Naive B cell (primary cell): ENCODE data around the gene ACADM. TPM values are rescaled to one million over a fixed set of nuclear protein-coding genes. Genes with fewer than 3 reads are reported as not detected.
"Not testable (repeated sequence)": the region's sequence is repeated elsewhere in the genome, so short reads cannot be mapped to it uniquely, and the experiment has no call there.

Source experiments
- ATAC-seq, 2 donors: fragments of 150-1000 bp; cut with Tn5 transposase; 2 replicates each; pipeline ENCODE4 v1.10.0; 2021; ENCODE audit warnings: low read depth in 2 of 2, mild to moderate bottlenecking in 2 of 2, moderate library complexity in 2 of 2
- DNase-seq: peaks from one replicate; pipeline ENCODE4 v3.0.0; 2022
- H3K27ac Mint-ChIP-seq, 6 donors: one replicate each; pipeline ENCODE4 v1.8.0; 2020 to 2022; ENCODE audit warnings: mild to moderate bottlenecking in 6 of 6, mixed read lengths in 6 of 6, moderate library complexity in 5 of 6, inconsistent platforms in 2 of 6
- H3K27me3 Mint-ChIP-seq, 3 donors: one replicate each; pipeline ENCODE4 v1.8.0; 2021 to 2022; ENCODE audit warnings: mixed read lengths in 3 of 3, mild to moderate bottlenecking in 1 of 3
- H3K36me3 Mint-ChIP-seq, 2 donors: one replicate each; pipeline ENCODE4 v1.8.0; 2020 to 2022; ENCODE audit warnings: mixed read lengths in 2 of 2, inconsistent platforms in 1 of 2, mild to moderate bottlenecking in 1 of 2
- H3K4me1 Mint-ChIP-seq, 3 donors: one replicate each; pipeline ENCODE4 v1.8.0; 2020 to 2022; ENCODE audit warnings: mixed read lengths in 3 of 3, inconsistent platforms in 1 of 3, mild to moderate bottlenecking in 1 of 3, moderate library complexity in 1 of 3
- H3K4me3 Mint-ChIP-seq, 8 donors: one replicate each; pipeline ENCODE4 v1.8.0; 2020 to 2022; ENCODE audit warnings: mild to moderate bottlenecking in 8 of 8, mixed read lengths in 8 of 8, moderate library complexity in 8 of 8, inconsistent platforms in 2 of 8
- H3K9me3 Mint-ChIP-seq, 7 donors: one replicate each; pipeline ENCODE4 v1.8.0; 2020 to 2022; ENCODE audit warnings: mixed read lengths in 7 of 7, mild to moderate bottlenecking in 5 of 7, inconsistent platforms in 2 of 7, moderate library complexity in 1 of 7
- polyA plus RNA-seq, 6 donors: library from polyadenylated mRNA; unstranded; fragments of 300-500 nt; fragmentation: Illumina TruSeq; gene quantifications; one replicate each; pipeline ENCODE4 v1.2.3, GENCODE V29; 2021; ENCODE audit warnings: low read depth in 6 of 6

ACADM gene
- 10 to 100 TPM; 58.5 to 89.4 (median 72.7) TPM for polyA plus RNA-seq

DNA sequence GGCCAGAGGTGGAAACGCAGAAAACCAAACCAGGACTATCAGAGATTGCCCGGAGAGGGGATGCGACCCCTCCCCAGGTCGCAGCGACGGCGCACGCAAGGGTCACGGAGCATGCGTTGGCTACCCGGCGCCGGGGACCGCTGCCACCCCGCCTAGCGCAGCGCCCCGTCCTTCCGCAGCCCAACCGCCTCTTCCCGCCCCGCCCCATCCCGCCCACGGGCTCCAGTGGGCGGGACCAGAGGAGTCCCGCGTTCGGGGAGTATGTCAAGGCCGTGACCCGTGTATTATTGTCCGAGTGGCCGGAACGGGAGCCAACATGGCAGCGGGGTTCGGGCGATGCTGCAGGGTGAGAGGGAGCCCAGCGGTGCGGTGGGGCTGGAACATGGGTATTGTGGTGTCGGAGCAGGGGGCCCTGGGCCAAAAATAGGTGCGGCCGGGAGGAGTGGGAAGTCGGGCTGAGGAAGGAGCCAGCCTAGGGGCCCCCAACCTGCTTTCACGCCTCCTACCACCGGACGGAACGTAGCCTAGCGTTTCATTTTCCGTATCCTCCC is at the start of gene ACADM:
Gene ACADM (plus strand): TSS at position 238 of the 551 bp plus-strand sequence. CDS start 79 bp downstream, at position 317.
- no peaks in the 10 kb centered on the region for H3K36me3 Mint-ChIP-seq
- ATAC-seq, result peak; percentile 89 to 90
- no peaks in the 10 kb centered on the region for H3K9me3 Mint-ChIP-seq
- H3K27ac Mint-ChIP-seq, result peak within 1 kb of the TSS; percentile 95 to 100 (median 98)
- peak within 1 kb of the TSS; percentile 96 to 100 (median 98) for H3K4me3 Mint-ChIP-seq
- peaks cover 13 to 50% (median 43%) of the 10 kb centered on the region in 3 donors for H3K4me1 Mint-ChIP-seq
- peak; percentile 85 for DNase-seq
- H3K27me3 Mint-ChIP-seq, result no peaks in the 10 kb centered on the region

DNA sequence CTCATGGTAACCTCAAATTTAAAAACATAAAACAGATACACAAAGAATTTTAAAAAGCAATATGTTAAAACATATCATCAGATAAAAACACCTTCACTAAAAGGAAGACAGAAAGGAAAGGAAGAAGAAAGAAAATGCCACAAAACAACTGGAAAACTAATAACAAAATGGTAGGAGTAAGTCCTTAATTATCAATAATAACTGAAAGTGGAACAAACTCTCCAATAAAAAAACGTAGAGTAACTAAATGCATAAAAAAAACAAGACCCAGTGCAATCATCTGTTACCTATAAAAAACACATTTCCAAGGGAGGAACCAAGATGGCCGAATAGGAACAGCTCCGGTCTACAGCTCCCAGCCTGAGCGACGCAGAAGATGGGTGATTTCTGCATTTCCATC is 47.1 kb upstream of the ACADM start:
- H3K27me3 Mint-ChIP-seq, result peaks cover 16 to 38% (median 23%) of the 10 kb centered on the region in 3 donors
- DNase-seq (no peak), ATAC-seq (no peak)
- peaks cover 0 to 6% (median 4%) of the 10 kb centered on the region in 7 donors for H3K9me3 Mint-ChIP-seq
- no peak overlapping the region for H3K4me3 Mint-ChIP-seq
- peaks cover 0 to 7% of the 10 kb centered on the region in 2 donors for H3K36me3 Mint-ChIP-seq
- no peaks in the 10 kb centered on the region for H3K4me1 Mint-ChIP-seq
- no peak overlapping the region for H3K27ac Mint-ChIP-seq

DNA sequence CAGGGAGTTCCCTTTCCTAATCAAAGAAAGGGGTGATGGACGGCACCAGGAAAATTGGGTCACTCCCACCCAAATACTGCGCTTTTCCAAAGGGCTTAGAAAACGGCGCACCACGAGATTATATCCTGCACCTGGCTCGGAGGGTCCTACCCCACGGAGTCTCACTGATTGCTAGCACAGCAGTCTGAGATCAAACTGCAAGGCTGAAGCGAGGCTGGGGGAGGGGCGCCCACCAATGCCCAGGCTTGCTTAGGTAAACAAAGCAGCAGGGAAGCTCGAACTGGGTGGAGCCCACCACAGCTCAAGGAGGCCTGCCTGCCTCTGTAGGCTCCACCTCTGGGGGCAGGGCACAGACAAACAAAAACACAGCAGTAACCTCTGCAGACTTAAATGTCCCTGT is 46.5 kb upstream of the ACADM start:
- not testable (repeated sequence) for H3K9me3 Mint-ChIP-seq, ATAC-seq, H3K36me3 Mint-ChIP-seq, DNase-seq, H3K27ac Mint-ChIP-seq, H3K4me1 Mint-ChIP-seq
- H3K27me3 Mint-ChIP-seq, result peaks cover 16 to 38% (median 23%) of the 10 kb centered on the region in 3 donors
- H3K4me3 Mint-ChIP-seq, result peak overlapping the region in 1 of 8 donors; percentile 47

DNA sequence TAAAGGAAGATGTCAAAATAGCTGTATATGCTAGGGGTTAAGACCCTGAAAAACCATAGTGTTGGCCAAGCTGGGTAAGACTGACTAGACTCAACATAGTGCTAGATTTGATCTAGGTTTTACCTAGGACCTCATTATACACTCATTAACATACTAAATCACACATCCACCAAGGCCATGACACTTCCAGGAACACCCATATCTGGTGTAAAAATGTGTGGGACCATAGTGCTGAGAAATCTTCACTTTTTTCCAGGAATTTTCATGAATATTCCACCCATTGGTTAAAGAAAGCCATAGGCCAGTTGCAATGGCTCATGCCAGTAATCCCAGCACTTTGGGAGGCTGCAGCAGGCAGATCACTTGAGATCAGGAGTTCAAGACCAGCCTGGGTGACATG is 34.0 kb upstream of the ACADM start:
- Mint-ChIP-seq H3K36me3 (peaks cover 0 to 5% of the 10 kb centered on the region in 2 donors), H3K27me3 (peaks cover 4 to 17% (median 6%) of the 10 kb centered on the region in 3 donors), H3K27ac (no peak overlapping the region), H3K9me3 (peaks cover under 1 to 14% (median 8%) of the 10 kb centered on the region in 7 donors), H3K4me1 (no peaks in the 10 kb centered on the region), H3K4me3 (no peak overlapping the region)
- ATAC-seq, result no peak
- DNase-seq, result no peak

DNA sequence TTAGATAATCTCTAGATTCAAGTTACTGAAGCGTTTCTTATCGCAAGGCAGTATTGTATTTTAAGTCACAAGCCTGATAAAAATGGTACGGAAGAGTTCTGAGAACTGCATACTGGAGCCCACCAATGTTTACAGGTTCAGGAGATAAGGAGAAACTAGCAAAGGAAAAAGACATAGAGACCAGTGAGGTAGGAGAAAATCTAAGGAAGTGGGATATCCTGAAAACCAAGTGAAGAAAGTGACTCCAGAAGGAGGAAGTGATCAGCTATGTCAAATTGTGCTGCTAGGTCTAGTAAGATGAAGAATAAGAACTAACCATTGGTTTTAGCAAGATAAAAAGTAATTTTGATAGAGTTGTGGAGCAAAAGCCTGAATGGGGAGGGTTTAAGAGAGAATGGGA is 31.0 kb upstream of the ACADM start:
- H3K27me3 Mint-ChIP-seq, result peaks cover 11 to 19% (median 14%) of the 10 kb centered on the region in 3 donors
- no peak overlapping the region for H3K4me3 Mint-ChIP-seq
- peaks cover 0 to 4% (median 3%) of the 10 kb centered on the region in 7 donors for H3K9me3 Mint-ChIP-seq
- H3K27ac Mint-ChIP-seq, result no peak overlapping the region
- no peaks in the 10 kb centered on the region for H3K36me3 Mint-ChIP-seq
- H3K4me1 Mint-ChIP-seq, result no peaks in the 10 kb centered on the region
- no peak for DNase-seq
- no peak for ATAC-seq

DNA sequence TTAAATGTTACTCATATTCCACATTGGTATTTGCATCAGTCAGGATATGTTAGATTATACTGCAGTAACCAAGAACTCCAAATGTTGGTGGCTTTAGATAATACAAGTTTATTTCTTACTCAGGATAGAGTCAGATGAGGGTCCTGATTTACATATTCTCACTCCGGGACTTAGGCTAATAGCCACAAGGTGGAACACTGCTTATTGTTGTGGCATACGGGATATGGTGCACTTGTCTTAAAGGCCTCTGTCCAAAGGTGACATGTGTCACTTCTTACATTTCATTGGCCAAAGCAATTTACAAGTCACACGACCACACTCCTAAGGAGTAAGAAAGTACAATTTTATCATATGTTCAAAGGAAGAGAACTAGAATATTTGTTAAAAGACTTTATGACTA is 28.5 kb upstream of the ACADM start:
- Mint-ChIP-seq H3K4me3 (no peak overlapping the region), H3K36me3 (no peaks in the 10 kb centered on the region), H3K4me1 (no peaks in the 10 kb centered on the region), H3K27me3 (peaks cover 8 to 22% (median 12%) of the 10 kb centered on the region in 3 donors), H3K9me3 (peaks cover 0 to 5% (median 0%) of the 10 kb centered on the region in 7 donors), H3K27ac (no peak overlapping the region)
- DNase-seq (no peak), ATAC-seq (no peak)

DNA sequence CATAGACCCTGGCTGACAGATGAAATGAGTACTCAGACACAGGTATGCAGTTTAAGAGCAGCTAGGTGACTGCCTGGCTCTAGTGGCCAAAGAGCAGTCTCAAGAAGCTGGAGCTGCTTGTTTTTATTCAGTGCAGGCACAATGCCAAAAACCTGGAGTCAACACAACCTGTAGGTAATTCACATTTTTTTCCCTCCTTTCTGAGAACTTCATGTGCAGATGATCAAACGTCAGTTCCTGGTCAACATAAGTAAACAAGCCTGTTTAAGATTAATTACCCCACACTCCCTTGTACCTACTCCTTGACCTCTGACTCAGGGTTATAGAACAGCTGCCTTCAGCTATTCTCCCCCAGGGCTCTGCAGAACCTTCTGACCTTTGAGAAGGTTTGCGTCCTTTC is 17.3 kb upstream of the ACADM start:
- DNase-seq (no peak), ATAC-seq (no peak)
- no peak overlapping the region for H3K27ac Mint-ChIP-seq
- H3K4me1 Mint-ChIP-seq, result no peaks in the 10 kb centered on the region
- H3K27me3 Mint-ChIP-seq, result peaks cover 10 to 39% (median 16%) of the 10 kb centered on the region in 3 donors
- H3K36me3 Mint-ChIP-seq, result no peaks in the 10 kb centered on the region
- H3K4me3 Mint-ChIP-seq, result no peak overlapping the region
- H3K9me3 Mint-ChIP-seq, result peaks cover 0 to 13% (median 2%) of the 10 kb centered on the region in 7 donors

DNA sequence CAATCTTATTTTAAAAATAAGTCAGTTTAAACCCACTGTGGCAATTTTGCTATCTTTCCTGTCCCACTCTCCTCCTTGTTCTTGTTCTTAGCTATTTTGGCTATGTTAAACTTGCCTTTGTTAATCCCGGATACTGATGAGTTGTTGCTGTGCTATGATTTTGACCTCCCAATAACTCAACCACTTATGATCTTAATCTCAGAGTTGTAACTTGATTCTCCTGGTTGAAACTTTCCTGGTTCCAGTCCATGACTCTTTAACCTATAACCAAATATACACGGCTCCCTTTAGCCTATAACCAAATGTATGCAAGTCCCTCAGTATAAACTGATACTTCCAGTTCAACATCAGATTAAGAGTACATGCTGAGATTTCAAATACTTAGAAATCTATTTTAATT is 15.6 kb upstream of the ACADM start:
- ATAC-seq (no peak), DNase-seq (no peak)
- Mint-ChIP-seq H3K27ac (no peak overlapping the region), H3K36me3 (no peaks in the 10 kb centered on the region), H3K4me1 (no peaks in the 10 kb centered on the region), H3K27me3 (peaks cover 10 to 52% (median 27%) of the 10 kb centered on the region in 3 donors), H3K9me3 (peaks cover 0 to 13% (median 0%) of the 10 kb centered on the region in 7 donors), H3K4me3 (no peak overlapping the region)

DNA sequence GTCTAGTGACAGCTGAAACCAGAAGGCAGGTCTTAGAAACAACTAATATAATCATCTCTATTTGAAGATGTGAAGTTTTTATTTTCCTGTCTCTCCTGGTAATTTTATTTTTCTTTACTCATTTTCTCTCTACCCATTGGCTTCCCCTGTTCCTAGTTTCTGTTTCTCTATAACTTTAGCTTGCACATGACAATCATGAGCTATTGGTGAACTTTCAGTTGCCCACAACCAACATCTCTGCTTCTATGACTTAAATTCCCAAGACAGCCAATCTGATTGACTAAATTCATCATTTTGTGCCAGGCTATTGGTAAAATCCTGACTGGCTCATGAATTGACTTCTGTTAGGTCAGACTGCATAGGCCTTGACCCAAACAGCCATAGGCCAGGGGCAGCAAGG is 13.7 kb upstream of the ACADM start:
- no peaks in the 10 kb centered on the region for H3K4me1 Mint-ChIP-seq
- no peaks in the 10 kb centered on the region for H3K36me3 Mint-ChIP-seq
- H3K4me3 Mint-ChIP-seq, result no peak overlapping the region
- DNase-seq, result no peak
- peaks cover 15 to 69% (median 27%) of the 10 kb centered on the region in 3 donors for H3K27me3 Mint-ChIP-seq
- H3K9me3 Mint-ChIP-seq, result peaks cover 0 to 13% (median 0%) of the 10 kb centered on the region in 7 donors
- H3K27ac Mint-ChIP-seq, result no peak overlapping the region
- no peak for ATAC-seq

DNA sequence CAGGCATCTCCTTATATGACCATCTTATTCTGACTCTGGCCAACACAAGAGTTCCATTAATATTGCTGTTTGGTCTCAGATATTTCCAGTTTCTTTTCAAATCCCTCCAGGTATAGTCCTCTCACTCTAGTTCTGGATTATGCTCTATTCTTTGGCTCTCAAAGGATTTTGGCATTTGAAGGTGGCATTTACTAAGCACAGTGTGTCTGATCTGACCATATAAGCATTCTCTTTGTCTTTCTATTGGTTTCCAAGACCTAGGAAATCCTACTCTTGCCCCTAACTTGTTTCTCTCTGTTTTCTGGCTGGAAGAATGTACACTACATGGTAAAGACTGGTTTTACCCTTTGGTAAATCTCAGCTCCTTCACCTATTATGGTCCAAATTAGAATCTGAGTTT is 12.7 kb upstream of the ACADM start:
- Mint-ChIP-seq H3K4me1 (no peaks in the 10 kb centered on the region), H3K27ac (no peak overlapping the region), H3K27me3 (peaks cover 15 to 70% (median 34%) of the 10 kb centered on the region in 3 donors), H3K36me3 (no peaks in the 10 kb centered on the region), H3K9me3 (peaks cover 0 to 13% (median 0%) of the 10 kb centered on the region in 7 donors), H3K4me3 (no peak overlapping the region)
- DNase-seq (no peak), ATAC-seq (no peak)

DNA sequence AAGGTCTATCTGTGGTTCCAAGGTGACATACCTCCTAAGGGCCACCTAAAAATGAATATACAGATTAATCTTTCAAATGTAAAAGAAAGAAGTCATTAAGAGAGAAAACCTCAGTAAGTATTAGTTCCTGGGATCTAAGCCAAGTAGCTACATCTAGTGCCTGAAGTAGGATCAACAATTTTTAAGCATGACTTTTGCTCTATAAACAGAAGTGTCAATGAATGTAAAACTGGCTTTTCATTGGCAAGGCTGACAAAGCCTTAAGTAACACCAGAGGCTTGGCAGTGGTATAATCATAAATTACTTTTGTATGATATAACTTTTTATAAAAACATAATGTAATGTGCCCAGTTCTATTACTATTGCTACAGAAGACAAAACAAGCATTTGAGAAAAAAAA is 12.2 kb upstream of the ACADM start:
- Mint-ChIP-seq H3K36me3 (no peaks in the 10 kb centered on the region), H3K27me3 (peaks cover 15 to 71% (median 34%) of the 10 kb centered on the region in 3 donors), H3K4me3 (no peak overlapping the region), H3K4me1 (no peaks in the 10 kb centered on the region), H3K27ac (no peak overlapping the region), H3K9me3 (peaks cover 0 to 9% (median 0%) of the 10 kb centered on the region in 7 donors)
- ATAC-seq (no peak), DNase-seq (no peak)

DNA sequence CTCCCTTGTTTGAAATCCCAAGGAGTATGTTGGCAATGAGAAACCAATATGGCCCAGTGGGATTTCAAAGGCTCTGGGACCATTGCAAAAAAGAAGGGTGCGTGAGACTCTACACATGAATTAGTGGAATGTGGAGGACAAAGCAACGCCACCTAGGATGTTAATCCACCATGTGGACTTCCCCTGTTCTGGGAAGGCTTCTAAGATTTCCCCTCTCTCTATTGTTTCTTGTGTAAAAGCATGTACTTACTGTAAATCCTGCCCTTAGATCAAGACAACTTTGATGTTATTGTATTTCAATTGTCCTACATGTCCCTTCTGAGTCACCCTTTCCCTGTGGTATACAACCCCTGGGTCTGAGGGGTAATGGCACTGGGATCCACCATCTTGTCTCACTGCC is 4.7 kb upstream of the ACADM start:
- no peak for DNase-seq
- Mint-ChIP-seq H3K4me1 (peaks cover 3 to 16% (median 13%) of the 10 kb centered on the region in 3 donors), H3K4me3 (no peak overlapping the region), H3K27me3 (peaks cover 0 to 25% (median 8%) of the 10 kb centered on the region in 3 donors), H3K9me3 (no peaks in the 10 kb centered on the region), H3K27ac (no peak overlapping the region), H3K36me3 (no peaks in the 10 kb centered on the region)
- no peak for ATAC-seq

DNA sequence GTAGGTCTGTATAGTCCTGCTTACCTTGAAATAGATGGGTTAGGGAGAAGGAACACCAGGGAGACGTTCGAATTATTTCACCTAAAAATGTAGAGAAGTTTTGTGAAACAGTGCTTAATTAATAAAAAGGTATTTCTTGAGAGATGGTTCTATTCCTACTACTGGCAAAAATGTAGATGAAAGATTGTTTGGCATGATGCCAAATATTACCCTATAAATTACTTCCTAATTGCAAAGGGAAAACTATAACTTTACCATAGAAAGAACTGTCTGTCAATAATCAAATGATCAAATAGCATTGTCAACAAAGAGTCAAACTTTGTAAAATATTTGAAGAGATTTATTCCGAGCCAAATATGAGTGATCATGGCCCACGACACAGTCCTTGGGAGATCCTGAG is 4.2 kb upstream of the ACADM start:
- Mint-ChIP-seq H3K9me3 (no peaks in the 10 kb centered on the region), H3K4me1 (peaks cover 4 to 18% (median 16%) of the 10 kb centered on the region in 3 donors), H3K27me3 (peaks cover 0 to 20% (median 8%) of the 10 kb centered on the region in 3 donors), H3K4me3 (peak overlapping the region in 1 of 8 donors; percentile 99), H3K27ac (no peak overlapping the region), H3K36me3 (no peaks in the 10 kb centered on the region)
- ATAC-seq (no peak), DNase-seq (no peak)

DNA sequence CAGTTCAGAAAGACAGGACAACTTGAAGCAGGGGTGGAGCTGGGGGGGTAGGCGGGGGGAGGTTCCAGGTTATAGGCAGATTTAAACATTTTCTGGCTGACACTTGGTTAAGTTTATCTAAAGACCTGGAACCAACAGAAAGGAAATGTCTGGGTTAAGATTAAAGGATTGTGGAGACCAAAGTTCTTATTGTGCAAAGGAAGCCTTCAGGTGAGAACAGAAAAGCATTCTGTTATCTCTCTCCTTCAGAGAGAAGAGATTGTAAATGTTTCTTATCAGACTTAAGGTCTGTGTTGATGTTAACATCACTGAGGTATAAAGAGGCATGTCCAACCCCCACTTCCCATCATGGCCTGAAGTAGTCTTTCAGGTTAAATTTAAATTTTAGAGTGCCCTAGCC is 3.7 kb upstream of the ACADM start:
- Mint-ChIP-seq H3K27ac (no peak overlapping the region), H3K36me3 (no peaks in the 10 kb centered on the region), H3K27me3 (peaks cover 0 to 17% (median 8%) of the 10 kb centered on the region in 3 donors), H3K4me3 (peak overlapping the region in 1 of 8 donors; percentile 99), H3K9me3 (no peaks in the 10 kb centered on the region), H3K4me1 (peaks cover 7 to 23% (median 21%) of the 10 kb centered on the region in 3 donors)
- no peak for DNase-seq
- no peak for ATAC-seq
